GM19452 (cell line): ENCODE results near the gene SLAIN2.
"Not testable (repeated sequence)": the region's sequence is repeated elsewhere in the genome, so short reads cannot be mapped to it uniquely, and the experiment has no call there.

Source experiments
- ATAC-seq: cut with Tn5 transposase; IDR thresholded peaks from one replicate; pipeline ENCODE4 v1.9.1; 2021; ENCODE audit not compliant: unreplicated experiment

SLAIN2 gene

GRCh38 chr4:48340965-48341775, at the start of gene SLAIN2:
TSS of gene SLAIN2 (plus strand) at chr4:48341529. CDS start at chr4:48341740, 211 bp downstream.
- ATAC-seq: peak; percentile 87

- not testable (repeated sequence) for ATAC-seq
These were observed 49.0 kb upstream of the SLAIN2 start for GRCh38 chr4:48292218-48292790.

DNA sequence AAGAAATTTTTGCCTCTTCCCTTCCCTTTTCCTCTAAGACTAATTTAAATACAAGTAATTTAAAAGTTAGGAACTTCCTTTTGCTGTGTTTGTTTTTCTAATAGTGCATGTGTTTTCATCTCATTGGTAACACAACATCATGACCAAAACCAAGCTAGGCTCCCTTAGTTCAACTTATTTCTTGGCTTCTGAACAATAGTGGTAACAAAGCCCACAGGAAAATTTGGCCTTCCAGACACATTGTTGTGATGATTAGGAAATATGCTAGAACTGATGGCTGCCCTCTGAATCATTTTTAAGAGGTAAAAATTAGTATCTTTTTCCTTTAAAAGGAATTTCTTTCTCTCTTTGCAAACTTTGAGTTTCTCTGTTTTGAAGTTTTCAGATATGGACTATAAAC, 46.2 kb upstream of the SLAIN2 start:
- no peak for ATAC-seq

- ATAC-seq: peak; percentile 98
These were observed 45.0 kb upstream of the SLAIN2 start for GRCh38 chr4:48296365-48296764.

DNA sequence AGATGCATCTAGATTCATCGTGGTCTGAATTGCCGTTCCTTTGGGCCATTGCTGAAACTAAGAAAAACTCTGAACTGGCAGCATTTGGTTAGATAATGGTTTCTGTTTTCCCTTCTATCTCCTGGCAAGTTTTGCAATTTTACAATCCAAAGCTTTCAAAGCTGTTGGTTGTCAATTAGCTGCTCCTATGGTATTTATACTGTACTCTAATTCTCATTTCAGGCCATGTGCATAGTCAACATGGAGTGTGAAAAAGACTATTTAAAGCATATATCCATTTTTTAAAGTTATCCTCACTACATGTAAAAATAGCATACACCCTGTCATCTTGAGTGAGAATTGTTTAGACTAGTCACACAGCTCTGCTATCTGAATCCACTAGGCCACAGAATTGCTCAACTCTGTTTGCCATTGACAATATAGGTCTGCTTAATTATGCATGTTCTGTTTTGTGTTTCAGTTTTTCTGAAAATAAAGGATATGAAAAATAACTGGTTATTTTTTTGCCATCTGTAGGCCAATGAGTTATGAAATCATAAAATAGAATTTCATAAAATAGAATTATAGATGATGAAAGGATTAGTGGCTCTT, 44.0 kb upstream of the SLAIN2 start:
- ATAC-seq: no peak

DNA sequence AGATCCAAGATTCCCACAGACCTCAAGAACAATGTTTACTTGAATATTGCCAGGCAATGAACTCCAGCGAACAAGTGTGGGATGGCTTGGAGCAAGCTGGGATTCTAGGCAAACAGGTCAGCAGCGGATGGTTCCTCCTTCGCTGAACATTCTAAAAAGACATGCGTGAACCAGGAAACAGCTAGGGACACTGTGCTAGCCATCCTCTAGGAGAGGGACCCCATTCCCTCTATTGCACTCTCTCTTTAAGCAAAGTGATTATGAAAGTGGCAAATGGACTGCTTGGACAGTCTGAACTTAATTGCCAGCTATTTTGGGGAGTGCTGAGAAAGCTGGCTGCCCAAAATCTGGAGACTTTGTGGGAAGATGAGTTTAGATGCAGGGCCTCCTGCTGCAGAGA, 41.8 kb upstream of the SLAIN2 start:
- ATAC-seq: no peak

- no peak for ATAC-seq
These were observed 41.3 kb upstream of the SLAIN2 start for GRCh38 chr4:48300004-48300403.

- ATAC-seq: no peak
These were observed 35.8 kb upstream of the SLAIN2 start for GRCh38 chr4:48305508-48305907.

DNA sequence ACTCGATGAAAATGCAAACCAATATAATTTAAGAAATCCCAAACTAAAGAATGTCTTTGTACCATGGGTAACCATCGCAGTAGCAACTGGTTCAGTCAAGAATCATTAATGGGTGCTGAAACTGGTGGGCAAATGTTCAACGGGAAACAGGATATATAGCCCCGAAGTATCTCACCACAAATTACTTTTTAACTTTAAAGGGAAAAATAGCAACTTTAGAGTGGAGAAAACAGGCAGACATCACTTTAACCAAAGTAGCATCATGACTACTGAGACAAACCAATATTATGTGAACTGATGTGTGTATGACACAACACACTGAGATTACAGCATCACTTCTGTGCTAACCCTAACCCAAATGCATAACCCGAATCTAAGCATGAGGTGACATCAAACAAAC, 33.8 kb upstream of the SLAIN2 start:
- ATAC-seq: peak; percentile 88

- no peak for ATAC-seq
These were observed 32.4 kb upstream of the SLAIN2 start for GRCh38 chr4:48308901-48309300.

DNA sequence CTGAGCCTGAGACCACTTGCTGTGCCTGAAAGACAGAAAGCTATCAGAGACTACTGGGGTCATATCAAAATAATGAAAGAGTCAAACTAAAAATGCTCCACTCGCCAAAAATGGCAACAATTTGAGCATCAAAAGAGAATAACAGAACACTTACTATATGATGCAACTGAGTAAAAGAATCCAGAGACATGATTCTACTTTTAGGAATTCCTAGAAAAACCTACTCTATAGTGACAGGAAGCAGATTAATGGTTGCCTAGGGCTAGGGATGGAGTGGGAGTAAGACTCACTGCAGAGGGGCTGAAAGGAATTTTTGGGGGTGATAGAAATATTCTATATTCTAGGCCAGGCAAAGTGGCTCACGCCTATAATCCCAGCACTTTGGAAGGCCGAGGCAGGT, 29.4 kb upstream of the SLAIN2 start:
- ATAC-seq: no peak

DNA sequence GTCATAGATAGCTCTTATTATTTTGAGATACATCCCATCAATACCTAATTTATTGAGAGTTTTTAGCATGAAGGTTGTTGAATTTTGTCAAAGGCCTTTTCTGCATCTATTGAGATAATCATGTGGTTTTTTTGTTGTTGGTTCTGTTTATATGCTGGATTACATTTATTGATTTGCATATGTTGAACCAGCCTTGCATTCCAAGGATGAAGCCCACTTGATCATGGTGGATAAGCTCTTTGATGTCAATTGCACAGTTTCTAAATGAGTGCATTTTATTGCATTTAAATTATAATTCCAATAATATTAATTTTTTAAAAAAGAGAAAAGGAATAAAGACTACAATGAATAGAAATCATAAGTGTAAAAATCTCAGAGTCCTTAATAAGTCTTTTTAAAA, 26.6 kb upstream of the SLAIN2 start:
- not testable (repeated sequence) for ATAC-seq

DNA sequence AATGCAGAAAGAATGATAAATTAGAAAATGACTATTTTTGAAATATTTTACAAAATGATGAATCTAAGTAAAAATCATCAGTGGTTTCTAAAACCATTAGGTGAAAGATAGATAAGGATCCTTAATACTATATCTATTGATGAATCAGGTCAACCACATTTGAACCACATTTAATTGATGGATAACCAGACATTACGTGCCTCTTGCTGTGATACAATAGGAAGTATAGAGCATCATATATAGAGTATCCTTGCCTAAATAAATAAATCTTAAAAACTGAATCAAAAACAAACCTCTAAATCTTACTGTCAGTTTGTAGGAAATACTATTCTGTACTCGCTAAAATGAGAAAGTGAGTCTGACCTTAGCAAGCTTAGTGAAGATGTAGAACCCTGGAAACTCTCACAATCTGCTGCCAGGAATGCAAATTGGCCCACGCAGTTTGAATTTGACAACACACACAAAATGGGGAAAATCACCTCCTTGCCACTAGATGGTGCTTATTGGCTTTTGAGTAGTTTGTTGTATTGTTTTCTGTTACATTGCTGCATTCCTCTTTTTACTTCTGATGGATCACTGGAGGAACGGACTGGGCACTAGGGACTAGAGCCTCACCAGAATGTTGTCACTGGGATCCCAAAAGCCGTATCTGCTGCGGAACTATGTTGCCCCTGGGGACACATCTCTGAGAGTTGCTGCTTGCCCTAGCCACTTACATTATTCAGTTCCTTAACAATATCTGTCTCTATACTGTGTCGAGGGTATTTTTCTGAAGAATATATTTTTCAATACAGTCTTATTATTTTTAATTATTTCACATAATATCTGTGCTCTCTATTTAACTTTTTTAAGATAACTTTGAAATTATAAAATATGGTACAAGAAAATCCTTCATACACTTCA, 25.4 kb upstream of the SLAIN2 start:
- peak; percentile 88 for ATAC-seq

- no peak for ATAC-seq
These were observed 20.0 kb upstream of the SLAIN2 start for GRCh38 chr4:48321312-48321711.

DNA sequence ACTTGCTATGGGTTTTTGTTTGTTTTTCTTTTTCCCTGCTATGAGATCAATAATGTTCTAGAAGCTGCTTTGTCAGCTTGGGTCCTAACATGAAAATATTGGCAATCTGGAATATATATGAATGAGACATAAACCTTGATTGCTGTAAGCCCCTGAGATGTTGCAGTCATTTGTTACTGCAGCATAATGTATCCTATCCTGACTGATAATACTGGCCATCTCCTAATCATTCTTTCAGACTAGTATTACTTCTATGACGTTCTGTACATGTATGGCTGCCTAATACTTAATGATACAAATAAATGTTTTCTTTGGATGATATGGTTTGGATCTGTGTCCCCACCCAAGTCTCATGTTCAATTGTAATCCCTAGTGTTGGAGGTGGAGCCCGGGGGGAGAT, 19.3 kb upstream of the SLAIN2 start:
- ATAC-seq: no peak

DNA sequence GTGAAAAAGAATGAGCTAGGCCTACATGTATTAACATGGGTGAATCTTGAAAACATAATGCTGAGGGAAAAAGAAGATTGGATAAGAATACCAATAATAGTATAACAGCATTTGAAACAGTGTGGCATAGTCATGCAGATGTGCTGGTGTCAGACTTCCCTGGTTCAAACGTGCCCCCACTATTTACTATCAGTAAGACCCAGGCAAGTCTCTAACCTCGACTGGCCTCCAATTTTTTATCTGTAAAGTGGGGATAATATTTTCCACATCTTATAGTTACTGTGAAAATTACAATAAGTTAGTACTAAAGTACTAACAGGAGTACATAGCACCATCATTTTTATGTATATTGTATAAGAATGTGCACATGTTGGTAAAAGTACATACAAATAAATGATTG, 17.0 kb upstream of the SLAIN2 start:
- no peak for ATAC-seq

GRCh38 chr4:48329193-48329592, 12.1 kb upstream of the SLAIN2 start:
- no peak for ATAC-seq

DNA sequence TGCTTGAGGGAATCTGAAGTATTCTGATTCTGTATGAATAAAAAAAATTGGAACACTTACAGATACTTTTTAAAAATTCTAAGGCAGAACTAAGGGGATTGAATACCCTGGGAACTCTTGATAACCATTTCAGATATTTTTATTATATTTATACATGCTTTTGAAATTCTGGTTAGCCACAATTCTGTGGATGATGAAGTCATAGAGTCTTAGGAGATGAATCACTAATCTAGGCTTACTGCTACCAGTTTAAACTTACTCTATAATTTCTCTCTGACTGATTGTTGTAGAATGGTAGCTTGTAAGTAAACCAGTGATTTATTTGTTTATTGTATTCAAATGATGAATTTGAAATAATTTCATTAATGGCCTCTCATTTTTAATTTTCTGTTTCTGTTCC, 11.4 kb upstream of the SLAIN2 start:
- no peak for ATAC-seq

GRCh38 chr4:48331577-48332330, 9.6 kb upstream of the SLAIN2 start:
- no peak for ATAC-seq

- no peak for ATAC-seq
These were observed 8.7 kb upstream of the SLAIN2 start for GRCh38 chr4:48332661-48333060.

GRCh38 chr4:48333587-48333986, 7.7 kb upstream of the SLAIN2 start:
- ATAC-seq: no peak
